Ascending aorta (tissue), 2 donors: ENCODE results near the gene ENTREP1. TPM values are rescaled to one million over a fixed set of nuclear protein-coding genes. Genes with fewer than 3 reads are reported as not detected.
"Not testable (repeated sequence)": the region's sequence is repeated elsewhere in the genome, so short reads cannot be mapped to it uniquely, and the experiment has no call there.

Source experiments
- DNase-seq, 2 donors: peaks; one replicate each; pipeline ENCODE4 v3.0.0-alpha.2; 2019; ENCODE audit warnings: low spot score in 2 of 2
- H3K27ac ChIP-seq, 2 donors: fragments of 200-600 bp; sonication (generic); one replicate each; pipeline ENCODE4 v1.5.1; 2016 to 2017; ENCODE audit warnings: mild to moderate bottlenecking in 1 of 2
- H3K27me3 ChIP-seq: fragments of 200-600 bp; sonication (generic); one replicate; pipeline ENCODE4 v1.5.1; 2017
- H3K36me3 ChIP-seq, 2 donors: fragments of 200-600 bp; sonication (generic); one replicate each; pipeline ENCODE4 v1.5.1; 2016
- H3K4me1 ChIP-seq, 2 donors: fragments of 200-600 bp; sonication (generic); one replicate each; pipeline ENCODE4 v1.5.1; 2016 to 2017; ENCODE audit warnings: mild to moderate bottlenecking in 1 of 2
- H3K4me3 ChIP-seq, 2 donors: fragments of 200-600 bp; sonication (generic); one replicate each; pipeline ENCODE4 v1.5.1; 2016 to 2017; ENCODE audit warnings: mild to moderate bottlenecking in 1 of 2
- H3K9me3 ChIP-seq, 2 donors: fragments of 200-600 bp; sonication (generic); one replicate each; pipeline ENCODE4 v1.5.1; 2016
- CTCF ChIP-seq, 3 experiments: fragments of 200-600 bp in 2 of 3; fragments of 450-650 bp in 1 of 3; sonication (generic) in 2 of 3; IDR thresholded peaks; one replicate each; pipeline ENCODE4 v1.5.1; 2016 to 2019; ENCODE audit warnings: antibody characterized with exemption in 3 of 3, mild to moderate bottlenecking in 1 of 3, moderate library complexity in 1 of 3
- intact Hi-C: fragments of 100-400 bp; cut with DNase I; formaldehyde crosslinking; loops from one replicate; pipeline ENCODE4 v1.15.1; 2023
- total RNA-seq: library from RNA; depleted of rRNA; stranded (reverse); fragments of >200 nt; gene quantifications from one replicate; pipeline ENCODE4 v1.1.0, GENCODE V29; 2016

ENTREP1 gene
- total RNA-seq, 1 donor from 2014 or later, result 4.2 TPM

- Histone ChIP-seq H3K9me3 (no peaks in the 10 kb centered on the region), H3K4me1 (no peaks in the 10 kb centered on the region), H3K27ac (no peak overlapping the region), H3K4me3 (no peak overlapping the region), H3K36me3 (no peaks in the 10 kb centered on the region), H3K27me3 (no peaks in the 10 kb centered on the region)
- no peak for DNase-seq
- intact Hi-C loops, result no loop called here
- TF ChIP-seq CTCF (IDR thresholded peaks at IDR 0.05), result no peak
Observed at GRCh38 chr9:69299826-69300225, 25.2 kb upstream of the ENTREP1 start.

- intact Hi-C loops, result no loop called here
- no peak for TF ChIP-seq CTCF (IDR thresholded peaks at IDR 0.05)
Observed at GRCh38 chr9:69303331-69303730, 21.7 kb upstream of the ENTREP1 start.

GRCh38 chr9:69306895-69307445 is 18.0 kb upstream of the ENTREP1 start:
- intact Hi-C loops, DNase-seq, H3K27me3 ChIP-seq, H3K9me3 ChIP-seq, H3K27ac ChIP-seq, H3K4me1 ChIP-seq, H3K4me3 ChIP-seq, H3K36me3 ChIP-seq: not testable (repeated sequence)

More at GRCh38 chr9:69303331-69303730, 21.7 kb upstream of the ENTREP1 start:
- peaks cover 3 to 6% of the 10 kb centered on the region in 2 donors for H3K4me1 ChIP-seq
- no peaks in the 10 kb centered on the region for H3K27me3 ChIP-seq
- no peak overlapping the region for H3K4me3 ChIP-seq
- H3K36me3 ChIP-seq, result no peaks in the 10 kb centered on the region
- no peak overlapping the region for H3K27ac ChIP-seq
- no peaks in the 10 kb centered on the region for H3K9me3 ChIP-seq
- no peak for DNase-seq

- no peak for TF ChIP-seq CTCF (IDR thresholded peaks at IDR 0.05)
- Histone ChIP-seq H3K27ac (no peak overlapping the region), H3K4me3 (no peak overlapping the region), H3K9me3 (no peaks in the 10 kb centered on the region), H3K4me1 (peaks cover 3 to 6% of the 10 kb centered on the region in 2 donors), H3K27me3 (no peaks in the 10 kb centered on the region), H3K36me3 (no peaks in the 10 kb centered on the region)
- DNase-seq, result no peak
- intact Hi-C loops, result no loop called here
Observed at GRCh38 chr9:69307446-69308205, 17.4 kb upstream of the ENTREP1 start.

- H3K27ac ChIP-seq, result no peak overlapping the region
- H3K9me3 ChIP-seq, result no peaks in the 10 kb centered on the region
- H3K4me1 ChIP-seq, result peaks cover 3 to 6% of the 10 kb centered on the region in 2 donors
- intact Hi-C loops, result no loop called here
- no peak for DNase-seq
- H3K4me3 ChIP-seq, result no peak overlapping the region
- TF ChIP-seq CTCF (IDR thresholded peaks at IDR 0.05), result no peak
- no peaks in the 10 kb centered on the region for H3K27me3 ChIP-seq
- no peaks in the 10 kb centered on the region for H3K36me3 ChIP-seq
Observed at GRCh38 chr9:69308206-69308931, 16.6 kb upstream of the ENTREP1 start.

GRCh38 chr9:69313175-69313574 is 11.8 kb upstream of the ENTREP1 start:
- Histone ChIP-seq H3K36me3 (no peaks in the 10 kb centered on the region), H3K9me3 (no peaks in the 10 kb centered on the region), H3K27ac (no peak overlapping the region), H3K4me3 (no peak overlapping the region), H3K27me3 (no peaks in the 10 kb centered on the region), H3K4me1 (no peaks in the 10 kb centered on the region)
- TF ChIP-seq CTCF (IDR thresholded peaks at IDR 0.05), result no peak
- intact Hi-C loops, result no loop called here
- no peak for DNase-seq
